H1 (cell line): ENCODE results near the gene AFAP1L1. TPM values are rescaled to one million over a fixed set of nuclear protein-coding genes. Genes with fewer than 3 reads are reported as not detected.

ENCODE experiments used
- CTCF ChIA-PET: fragments of 300-600 bp; sonication (Branson Sonifier 250); formaldehyde crosslinking; loops from one replicate; lab custom pipeline; 2021; ENCODE audit not compliant: partially characterized antibody; lab: Charles Lee
- POLR2A ChIA-PET: fragments of 300-600 bp; sonication (Branson Sonifier 250); formaldehyde crosslinking; loops from one replicate; lab custom pipeline; 2021; ENCODE audit warnings: inconsistent platforms; ENCODE audit not compliant: partially characterized antibody; lab: Charles Lee
- DNase-seq, 2 experiments: peaks; one replicate each; pipeline versions ENCODE4 v3.0.0 to v3.0.0-alpha.2; 2010 to 2022; ENCODE audit warnings: low spot score in 2 of 2, low read depth in 1 of 2, mixed read lengths in 1 of 2
- FAIRE-seq: peaks from 2 replicates; lab custom pipeline; 2011; peaks lifted over from hg19 to GRCh38; lab: Jason Lieb, UNC
- H2AFZ ChIP-seq: 2 replicates; pipeline ENCODE4 v1.8.1; 2012; ENCODE audit warnings: low read length, inconsistent platforms
- H2AK5ac ChIP-seq: 2 replicates; pipeline ENCODE4 v1.6.1; 2013; ENCODE audit warnings: low read depth, low read length
- H2BK120ac ChIP-seq: replicated peaks from 2 replicates; pipeline ENCODE3; 2013; ENCODE audit warnings: low read depth, low read length, inconsistent platforms
- H2BK12ac ChIP-seq: 2 replicates; pipeline ENCODE4 v1.6.1; 2013; ENCODE audit warnings: low read depth, low read length
- H2BK15ac ChIP-seq: 2 replicates; pipeline ENCODE4 v1.6.1; 2013; ENCODE audit warnings: low read length
- H2BK20ac ChIP-seq: 2 replicates; pipeline ENCODE4 v1.6.1; 2013; ENCODE audit warnings: low read length
- H2BK5ac ChIP-seq: 2 replicates; pipeline ENCODE4 v1.6.1; 2013; ENCODE audit warnings: low read depth, low read length
- H3K14ac ChIP-seq: 2 replicates; pipeline ENCODE4 v1.6.1; 2013; ENCODE audit warnings: inconsistent platforms; ENCODE audit not compliant: insufficient read length
- H3K18ac ChIP-seq: 2 replicates; pipeline ENCODE4 v1.6.1; 2013; ENCODE audit warnings: low read length; ENCODE audit errors: extremely low read depth
- H3K23ac ChIP-seq: 2 replicates; pipeline ENCODE4 v1.6.1; 2013; ENCODE audit warnings: inconsistent platforms; ENCODE audit not compliant: insufficient read length
- H3K23me2 ChIP-seq: 2 replicates; pipeline ENCODE4 v1.6.1; 2013; ENCODE audit warnings: low read depth, low read length
- H3K27ac ChIP-seq: 2 replicates; pipeline ENCODE4 v1.6.1; 2011; ENCODE audit warnings: low read depth, low read length, inconsistent platforms
- H3K27me3 ChIP-seq, 4 experiments: replicated peaks in 1 of 4; 1 replicate in 1 of 4; 2 replicates in 3 of 4; pipeline versions ENCODE4 v1.6.1 to v1.8.1; 2011 to 2013; ENCODE audit warnings: low read length in 3 of 4, mild to moderate bottlenecking in 3 of 4, inconsistent platforms in 2 of 4, mixed read lengths in 2 of 4, moderate library complexity in 1 of 4; ENCODE audit not compliant: control insufficient read depth in 3 of 4, insufficient read depth in 3 of 4; ENCODE audit errors: extremely low read depth in 1 of 4
- H3K36me3 ChIP-seq, 4 experiments: 2 replicates each; pipeline versions ENCODE4 v1.6.1 to v1.8.1; 2011 to 2013; ENCODE audit warnings: mild to moderate bottlenecking in 4 of 4, low read length in 3 of 4, moderate library complexity in 2 of 4, control low read depth in 1 of 4, inconsistent platforms in 1 of 4; ENCODE audit not compliant: insufficient read depth in 4 of 4, control insufficient read depth in 2 of 4
- H3K4ac ChIP-seq: replicated peaks from 2 replicates; pipeline ENCODE3; 2013; ENCODE audit warnings: low read length, low read depth, mixed read lengths, inconsistent platforms; ENCODE audit not compliant: insufficient read length
- H3K4me1 ChIP-seq, 4 experiments: replicated peaks in 1 of 4; 1 replicate in 1 of 4; 2 replicates in 3 of 4; pipeline versions ENCODE4 v1.6.1 to v1.8.1; 2011 to 2013; ENCODE audit warnings: low read length in 3 of 4, inconsistent platforms in 2 of 4, mixed read lengths in 1 of 4; ENCODE audit not compliant: insufficient read depth in 4 of 4, control insufficient read depth in 3 of 4
- H3K4me2 ChIP-seq, 2 experiments: 2 replicates each; pipeline versions ENCODE4 v1.6.1 to v1.8.1; 2011 to 2013; ENCODE audit warnings: low read depth in 2 of 2, low read length in 2 of 2, control low read depth in 1 of 2, inconsistent platforms in 1 of 2, mild to moderate bottlenecking in 1 of 2; ENCODE audit not compliant: insufficient read depth in 1 of 2
- H3K4me3 ChIP-seq, 4 experiments: fragments of 200-600, 300-600 bp in 1 of 4; sonication (generic), shearing (Covaris generic), sonication (Bioruptor Twin) in 1 of 4; 2 replicates each; pipeline versions ENCODE4 v1.5.1 to v1.8.1; 2011 to 2016; ENCODE audit warnings: low read length in 4 of 4, low read depth in 3 of 4, control low read depth in 2 of 4, inconsistent platforms in 2 of 4, mild to moderate bottlenecking in 2 of 4, mixed read lengths in 1 of 4, moderate library complexity in 1 of 4; ENCODE audit not compliant: insufficient read depth in 2 of 4; ENCODE audit errors: extremely low read depth in 1 of 4
- H3K56ac ChIP-seq: replicated peaks from 2 replicates; pipeline ENCODE3; 2013; ENCODE audit warnings: low read depth, mild to moderate bottlenecking, mixed read lengths, low read length, inconsistent platforms; ENCODE audit not compliant: insufficient read length
- H3K79me1 ChIP-seq: 2 replicates; pipeline ENCODE4 v1.6.1; 2013; ENCODE audit warnings: low read depth, low read length, control low read depth
- H3K79me2 ChIP-seq, 2 experiments: 2 replicates each; pipeline versions ENCODE4 v1.6.1 to v1.8.1; 2012 to 2013; ENCODE audit warnings: low read length in 2 of 2, mild to moderate bottlenecking in 2 of 2, inconsistent platforms in 1 of 2; ENCODE audit not compliant: insufficient read depth in 2 of 2, control insufficient read depth in 1 of 2
- H3K9ac ChIP-seq, 4 experiments: replicated peaks in 1 of 4; 1 replicate in 1 of 4; 2 replicates in 3 of 4; pipeline versions ENCODE4 v1.6.1 to v1.8.1; 2011 to 2013; ENCODE audit warnings: low read depth in 3 of 4, low read length in 3 of 4, control low read depth in 2 of 4, mild to moderate bottlenecking in 2 of 4, moderate library complexity in 2 of 4, inconsistent platforms in 1 of 4; ENCODE audit errors: extremely low read depth in 1 of 4
- H3K9me3 ChIP-seq, 2 experiments: 2 replicates each; pipeline versions ENCODE4 v1.6.1 to v1.8.1; 2012 to 2013; ENCODE audit warnings: mild to moderate bottlenecking in 2 of 2, moderate library complexity in 2 of 2, control low read depth in 1 of 2, inconsistent platforms in 1 of 2, low read depth in 1 of 2, low read length in 1 of 2, mixed read lengths in 1 of 2; ENCODE audit not compliant: insufficient read depth in 2 of 2
- H4K20me1 ChIP-seq, 2 experiments: replicated peaks in 1 of 2; 2 replicates each; pipeline versions ENCODE3 to v1.8.1; 2011 to 2013; ENCODE audit warnings: inconsistent platforms in 2 of 2, low read length in 2 of 2, mild to moderate bottlenecking in 1 of 2; ENCODE audit not compliant: insufficient read depth in 2 of 2, control insufficient read depth in 1 of 2
- H4K5ac ChIP-seq: 2 replicates; pipeline ENCODE4 v1.6.1; 2013; ENCODE audit warnings: low read length, low read depth, mixed read lengths, inconsistent platforms; ENCODE audit not compliant: insufficient read length
- H4K8ac ChIP-seq: 2 replicates; pipeline ENCODE4 v1.8.0; 2013; ENCODE audit warnings: mild to moderate bottlenecking, moderate library complexity, low read length, inconsistent platforms; ENCODE audit not compliant: insufficient read depth; ENCODE audit errors: extremely low read depth
- H4K91ac ChIP-seq: replicated peaks from 2 replicates; pipeline ENCODE3; 2013; ENCODE audit warnings: low read length, mixed read lengths, inconsistent platforms; ENCODE audit not compliant: insufficient read length
- CBX5 ChIP-seq: fragments of 300-800, 300-1000 bp; sonication (generic); IDR thresholded peaks from 2 replicates; pipeline ENCODE4 v1.7.1; 2016; ENCODE audit warnings: antibody characterized with exemption, low read length, low read depth
- CHD2 ChIP-seq: IDR thresholded peaks from 2 replicates; pipeline ENCODE4 v1.6.1; 2012; ENCODE audit warnings: low read length, improper control_type of control experiment
- GTF2F1 ChIP-seq: IDR thresholded peaks from 2 replicates; pipeline ENCODE4 v1.6.1; 2012; ENCODE audit warnings: low read depth, low read length, improper control_type of control experiment, borderline replicate concordance
- HDAC2 ChIP-seq, 2 experiments: fragments of 300-600 bp in 1 of 2; sonication (generic) in 1 of 2; IDR thresholded peaks; 2 replicates each; pipeline ENCODE4 v1.6.1; 2011 to 2012; ENCODE audit warnings: low read depth in 2 of 2, low read length in 2 of 2, mild to moderate bottlenecking in 2 of 2, moderate library complexity in 2 of 2, borderline replicate concordance in 1 of 2, inconsistent platforms in 1 of 2
- MAFK ChIP-seq: IDR thresholded peaks from 2 replicates; pipeline ENCODE4 v1.6.1; 2012; ENCODE audit warnings: low read depth, mild to moderate bottlenecking, improper control_type of control experiment, low read length
- POLR2AphosphoS5 ChIP-seq: IDR thresholded peaks from 2 replicates; pipeline ENCODE4 v1.6.1; 2011; ENCODE audit warnings: low read depth, low read length
- SAP30 ChIP-seq: fragments of 300-600 bp; sonication (generic); IDR thresholded peaks from 2 replicates; pipeline ENCODE4 v1.7.1; 2012; ENCODE audit warnings: low read length, moderate library complexity, mild to moderate bottlenecking, inconsistent platforms; ENCODE audit not compliant: insufficient read depth, insufficient replicate concordance
- ZNF274 ChIP-seq: IDR thresholded peaks from 2 replicates; pipeline ENCODE4 v1.7.0; 2012; ENCODE audit warnings: low read length, borderline replicate concordance; ENCODE audit errors: extremely low read depth
- WGBS, 2 experiments: shearing (Covaris generic) in 1 of 2; methylation state at CpG; one replicate each; pipeline versions ENCODE4 v1.1.6 to v1.1.7; 2013 to 2015; ENCODE audit warnings: low lambda C conversion rate in 2 of 2, mixed read lengths in 2 of 2, inconsistent platforms in 1 of 2, low coverage in 1 of 2, missing lambda C conversion rate in 1 of 2; ENCODE audit not compliant: insufficient replicate concordance in 2 of 2, insufficient coverage in 1 of 2, insufficient read length in 1 of 2; ENCODE audit errors: extremely low coverage in 1 of 2, missing lambda C conversion rate in 1 of 2; 5-methylcytosine and 5-hydroxymethylcytosine counted together
- polyA plus RNA-seq, 7 experiments: library from polyadenylated mRNA; depleted of rRNA in 3 of 7; stranded (reverse) in 5 of 7; unstranded in 2 of 7; fragments of >200 nt in 5 of 7; fragments of 200-250 nt in 2 of 7; gene quantifications; 1 replicate in 5 of 7; 2 replicates in 1 of 7; 4 replicates in 1 of 7; pipeline versions ENCODE4 v1.2.1 to v1.2.3, GENCODE V29; 2011 to 2013; ENCODE audit warnings: missing spikeins in 2 of 7, mixed read lengths in 2 of 7
- total RNA-seq: library from RNA; stranded (reverse); fragmentation: NEBNext Ultra II Directional; extraction: Animal tissue kit (Norgen Biotek cat#: 25700); gene quantifications from 2 replicates; pipeline ENCODE4 v1.2.1, GENCODE V29; 2021
- TF ChIP-seq, protein P1 (sequence below): IDR thresholded peaks from 2 replicates; pipeline ENCODE4 v1.6.1; 2012; ENCODE audit warnings: inconsistent platforms

AFAP1L1 gene
- total and polyA plus RNA-seq, 2 of the 8 experiments (the other 6 are each of a cell fraction or from before 2014, with no cell fraction given), result 0.79 to 4.7 TPM

GRCh38 chr5:149357370-149358293 lies 86.0 kb downstream of the AFAP1L1 start, which contains the start of gene PCYOX1L:
PCYOX1L (plus strand) TSS chr5:149358046; CDS start chr5:149358069, 23 bp downstream.
- Histone ChIP-seq H2BK20ac (no peak within 1 kb of the TSS), H4K20me1 (peaks cover 1 to 13% of the 10 kb centered on the region in 2 experiments), H3K56ac (peak within 1 kb of the TSS; percentile 24), H3K4me3 (peak within 1 kb of the TSS; percentile 68 to 87 (median 76)), H4K8ac (peak within 1 kb of the TSS; percentile 74; the same call in 1 of the 2 replicates), H3K79me1 (peaks cover 8% of the 10 kb centered on the region), H2AFZ (peak within 1 kb of the TSS; percentile 76), H3K9me3 (no peaks in the 10 kb centered on the region), H3K4me2 (peak within 1 kb of the TSS; percentile 86 to 88), H3K36me3 (peaks cover 2 to 29% (median 8%) of the 10 kb centered on the region in 4 experiments; a peak in 5 of 8 replicates), H3K79me2 (peaks cover 0 to 6% of the 10 kb centered on the region in 2 experiments; a peak in 1 of 4 replicates), H3K27ac (no peak within 1 kb of the TSS), H3K4ac (peak within 1 kb of the TSS; percentile 84), H2BK15ac (no peak within 1 kb of the TSS), H3K14ac (no peak within 1 kb of the TSS), H3K27me3 (no peaks in the 10 kb centered on the region; a peak in 1 of 7 replicates), H3K23ac (no peak within 1 kb of the TSS), H2AK5ac (no peak within 1 kb of the TSS), H3K4me1 (peaks cover 0 to 6% (median 2%) of the 10 kb centered on the region in 4 experiments; a peak in 5 of 7 replicates), H2BK12ac (no peak within 1 kb of the TSS), H4K5ac (peak within 1 kb of the TSS; percentile 53), H4K91ac (peak within 1 kb of the TSS; percentile 85), H2BK5ac (no peak within 1 kb of the TSS; the same call in 1 of the 2 replicates), H3K18ac (peak within 1 kb of the TSS; percentile 78), H2BK120ac (peak within 1 kb of the TSS; percentile 21), H3K23me2 (peaks cover 6% of the 10 kb centered on the region; the same call in 1 of the 2 replicates), H3K9ac (peak within 1 kb of the TSS in 3 of 4 experiments; percentile 48 to 61 (median 55); a peak in 6 of 7 replicates)
- FAIRE-seq (no peak), DNase-seq (peak; percentile 87 to 99)
- ChIA-PET POLR2A (interaction anchor here (0.6 to 5.8 kb wide), 8 partner anchors 10 to 238 kb away, joined by 3 to 72 read pairs (median 4); partner anchors contain the start of genes CSNK1A1 and GRPEL2), CTCF (interaction anchor here (0.5 to 46.1 kb wide), 8 partner anchors 10 to 261 kb away, joined by 3 to 1310 read pairs (median 5); no protein-coding TSS in a partner anchor)
- WGBS, 2 experiments, result 6% methylated on average over 32 of the region's 61 CpGs; no CpG with 5 or more reads in 1 of the 2 experiments
- peak; percentile 86 for TF ChIP-seq MAFK
- TF ChIP-seq POLR2AphosphoS5, result peak; percentile 20; the same call in 1 of the 2 replicates
- peak; percentile 83 for TF ChIP-seq CHD2
- no peak for TF ChIP-seq ZNF274
- TF ChIP-seq SAP30, result no peak
- TF ChIP-seq, protein P1, sequence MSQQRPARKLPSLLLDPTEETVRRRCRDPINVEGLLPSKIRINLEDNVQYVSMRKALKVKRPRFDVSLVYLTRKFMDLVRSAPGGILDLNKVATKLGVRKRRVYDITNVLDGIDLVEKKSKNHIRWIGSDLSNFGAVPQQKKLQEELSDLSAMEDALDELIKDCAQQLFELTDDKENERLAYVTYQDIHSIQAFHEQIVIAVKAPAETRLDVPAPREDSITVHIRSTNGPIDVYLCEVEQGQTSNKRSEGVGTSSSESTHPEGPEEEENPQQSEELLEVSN, result peak; percentile 77; the same call in 1 of the 2 replicates
- TF ChIP-seq GTF2F1, result no peak
- no peak for TF ChIP-seq HDAC2 (IDR thresholded peaks at IDR 0.05; ENCODE audit: borderline replicate concordance in 1 of 2, low read depth in 2 of 2, low read length in 2 of 2)
- no peak for TF ChIP-seq CBX5
